KOPT-K1 (cell line): ENCODE measurements around the gene HYKK.
A peak's percentile ranks its signal among the peaks of the same experiment; 100 is the strongest.
"Not testable (repeated sequence)": the region's sequence is repeated elsewhere in the genome, so short reads cannot be mapped to it uniquely, and the experiment has no call there.

Source experiments
- H3K27ac ChIP-seq: fragments of 200-600 bp; sonication (generic); 2 replicates; pipeline ENCODE4 v1.5.1; 2016; ENCODE audit warnings: antibody characterized with exemption, mild to moderate bottlenecking, low read depth, low read length; ENCODE audit not compliant: poor library complexity, severe bottlenecking
- H3K36me3 ChIP-seq: fragments of 200-600 bp; sonication (generic); 2 replicates; pipeline ENCODE4 v1.5.1; 2017; ENCODE audit warnings: antibody characterized with exemption, mild to moderate bottlenecking, low read length, moderate library complexity; ENCODE audit not compliant: insufficient read depth
- H3K9me3 ChIP-seq: fragments of 200-600 bp; sonication (generic); 2 replicates; pipeline ENCODE4 v1.5.1; 2017; ENCODE audit warnings: antibody characterized with exemption, low read length, mild to moderate bottlenecking; ENCODE audit not compliant: insufficient read depth, poor library complexity, severe bottlenecking

HYKK gene, protein sequence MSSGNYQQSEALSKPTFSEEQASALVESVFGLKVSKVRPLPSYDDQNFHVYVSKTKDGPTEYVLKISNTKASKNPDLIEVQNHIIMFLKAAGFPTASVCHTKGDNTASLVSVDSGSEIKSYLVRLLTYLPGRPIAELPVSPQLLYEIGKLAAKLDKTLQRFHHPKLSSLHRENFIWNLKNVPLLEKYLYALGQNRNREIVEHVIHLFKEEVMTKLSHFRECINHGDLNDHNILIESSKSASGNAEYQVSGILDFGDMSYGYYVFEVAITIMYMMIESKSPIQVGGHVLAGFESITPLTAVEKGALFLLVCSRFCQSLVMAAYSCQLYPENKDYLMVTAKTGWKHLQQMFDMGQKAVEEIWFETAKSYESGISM

DNA sequence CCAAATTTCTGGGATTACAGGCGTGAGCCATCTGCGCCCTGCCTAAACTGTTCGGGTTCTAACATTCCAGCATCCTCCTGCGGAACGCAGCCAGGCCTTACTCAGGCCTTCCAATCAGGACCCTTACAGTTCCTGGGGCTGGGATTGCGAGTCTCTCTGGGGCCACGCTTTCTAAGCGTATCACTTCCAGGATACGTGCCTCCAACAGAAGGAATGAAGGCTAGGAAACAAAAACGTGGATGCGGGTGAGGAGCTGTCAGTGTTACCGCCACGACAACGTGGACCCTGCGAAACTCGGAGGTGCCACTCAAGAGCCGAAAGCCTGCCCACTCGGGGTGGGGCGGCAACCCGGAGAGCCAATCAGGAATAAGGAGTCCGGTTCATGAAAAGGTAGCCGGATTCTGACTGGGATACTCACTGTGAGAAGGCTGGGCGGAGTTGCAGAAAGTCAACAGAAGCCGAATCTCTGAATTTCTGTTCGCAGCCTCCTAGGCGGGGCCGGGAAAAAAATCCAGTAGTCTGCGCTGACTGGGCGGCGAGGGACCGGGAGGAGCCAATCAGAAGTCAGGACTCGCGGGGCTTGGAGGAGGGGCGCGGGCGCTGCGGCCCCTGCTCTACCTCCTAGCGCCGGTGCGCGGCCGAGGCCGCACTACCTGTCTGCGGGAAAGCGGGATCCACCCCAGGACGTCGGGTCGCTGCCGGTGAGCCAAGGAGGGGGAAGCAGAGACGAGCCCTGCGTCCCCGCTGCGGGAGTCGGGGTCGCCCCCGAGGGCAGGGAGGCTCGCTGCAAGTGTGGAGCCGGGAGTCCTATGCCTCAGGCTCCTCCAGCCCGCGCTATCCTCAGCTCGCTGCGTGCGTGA lies at the start of gene HYKK:
TSS of gene HYKK (plus strand) at position 607 of the 860 bp plus-strand sequence. CDS start 5,512 bp downstream, outside the sequence.
- H3K27ac ChIP-seq: peak within 1 kb of the TSS; percentile 7
- no peaks in the 10 kb centered on the region for H3K9me3 ChIP-seq
- no peaks in the 10 kb centered on the region for H3K36me3 ChIP-seq

DNA sequence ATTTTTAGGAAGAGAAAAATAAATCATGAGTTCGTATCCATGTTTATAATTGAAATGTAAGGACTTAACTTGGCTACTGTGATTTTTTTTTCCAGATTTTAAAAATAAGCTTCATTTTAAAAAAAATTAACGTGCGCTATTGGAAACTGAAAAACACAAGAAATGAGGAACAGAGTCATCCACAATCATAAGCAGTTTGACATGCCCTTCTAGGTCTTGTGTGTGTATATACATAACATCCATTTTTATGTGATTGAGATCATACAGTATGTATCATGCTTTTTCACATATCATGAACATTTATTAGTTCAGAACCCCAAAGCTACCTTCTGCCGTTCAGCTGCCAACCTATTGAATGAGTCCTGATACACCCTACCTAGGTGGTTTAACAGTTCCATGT lies 46.6 kb upstream of the HYKK start:
- H3K36me3 ChIP-seq: peaks cover 41% of the 10 kb centered on the region
- H3K27ac ChIP-seq: no peak overlapping the region
- no peaks in the 10 kb centered on the region for H3K9me3 ChIP-seq

DNA sequence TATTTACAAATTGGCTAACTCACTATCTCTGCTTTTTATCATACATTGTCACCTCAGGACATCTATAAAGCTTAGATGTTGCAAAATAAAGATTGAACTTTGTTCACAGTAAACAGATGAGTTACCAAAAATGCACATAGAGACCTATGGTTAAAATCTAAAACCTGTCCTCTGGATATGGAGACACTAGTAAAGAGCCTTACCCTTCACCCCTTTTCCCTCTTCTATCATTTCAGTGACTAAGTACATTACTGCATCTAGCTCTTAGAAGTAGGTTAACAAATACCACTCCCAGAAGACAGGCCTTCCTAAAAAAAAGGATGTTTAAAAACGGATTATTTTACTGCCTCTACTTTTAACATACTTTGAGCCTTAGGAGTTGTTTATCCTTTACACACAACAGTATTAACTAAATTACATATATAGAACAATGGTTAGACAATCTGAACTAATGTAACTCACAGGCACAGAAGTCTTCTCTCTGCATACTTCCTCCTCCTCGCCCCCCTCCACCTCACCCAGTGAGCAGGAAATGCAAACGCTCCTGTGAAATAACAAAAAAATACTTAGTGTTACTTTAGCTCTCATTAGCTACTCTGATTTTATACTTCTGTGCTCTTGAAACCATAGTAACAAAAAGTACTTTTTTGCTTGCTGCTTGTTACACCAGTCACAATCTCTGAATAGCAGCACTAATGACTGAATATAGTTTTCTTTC lies 46.0 kb upstream of the HYKK start:
- peaks cover 47% of the 10 kb centered on the region for H3K36me3 ChIP-seq
- H3K27ac ChIP-seq: no peak overlapping the region
- no peaks in the 10 kb centered on the region for H3K9me3 ChIP-seq

DNA sequence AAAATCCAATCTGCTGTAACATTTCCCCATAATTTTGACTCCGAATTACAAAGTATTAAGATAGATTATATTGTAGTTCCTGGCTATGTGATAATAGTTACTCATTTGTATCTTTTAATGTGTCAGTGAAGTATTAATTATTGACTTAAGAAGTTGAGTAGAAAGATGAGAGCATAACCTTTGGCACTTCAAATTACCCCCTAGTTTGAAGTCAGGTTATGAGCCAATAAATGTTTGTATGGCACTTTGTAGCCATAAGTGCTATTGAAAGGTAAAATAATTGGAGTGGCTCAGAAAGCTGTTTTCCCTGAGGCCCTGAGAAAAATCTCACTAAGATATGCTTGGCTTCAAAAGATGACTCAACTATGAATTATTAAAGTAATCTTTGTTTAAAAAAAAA lies 38.3 kb upstream of the HYKK start:
- peaks cover 99% of the 10 kb centered on the region for H3K36me3 ChIP-seq
- no peaks in the 10 kb centered on the region for H3K9me3 ChIP-seq
- no peak overlapping the region for H3K27ac ChIP-seq

DNA sequence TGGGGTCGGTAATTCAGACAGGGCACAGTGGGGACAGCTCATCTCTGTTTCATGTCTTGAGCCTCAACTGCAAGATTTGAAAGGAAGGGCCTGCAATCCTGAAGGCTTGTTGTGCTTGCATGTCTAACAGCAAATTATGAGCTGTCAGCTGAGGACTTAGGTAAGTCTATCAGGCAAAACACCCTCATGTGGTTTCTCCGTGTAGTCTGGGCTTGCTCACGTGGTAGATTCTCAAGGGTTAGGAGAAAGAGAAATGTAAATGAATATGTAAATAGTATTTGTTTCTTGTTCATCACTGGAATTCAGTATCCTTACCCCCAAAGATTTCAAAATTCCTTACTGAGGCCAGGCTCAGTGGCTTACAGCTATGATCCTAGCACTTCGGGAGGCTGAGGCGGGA lies 30.1 kb upstream of the HYKK start:
- Histone ChIP-seq H3K9me3 (no peaks in the 10 kb centered on the region), H3K27ac (no peak overlapping the region), H3K36me3 (peaks cover 93% of the 10 kb centered on the region)

DNA sequence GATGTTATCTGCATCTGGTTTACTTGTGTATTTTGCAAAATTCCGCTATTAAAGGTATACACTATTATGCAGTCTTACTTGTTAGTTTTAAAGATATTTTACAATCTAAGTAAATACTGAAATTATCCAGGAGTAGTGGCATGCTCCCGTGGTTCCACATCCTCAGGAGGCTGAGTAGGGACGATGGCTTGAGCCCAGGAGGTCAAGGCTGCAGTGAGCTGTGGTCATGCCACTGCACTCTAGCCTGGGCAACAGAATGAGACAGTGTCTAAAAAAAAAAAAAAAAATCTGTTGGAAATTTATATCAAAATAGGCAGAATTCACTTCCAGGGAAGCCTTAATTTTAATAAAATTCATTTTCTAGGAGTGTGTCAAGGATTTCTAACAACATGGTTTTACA lies 27.7 kb upstream of the HYKK start:
- no peaks in the 10 kb centered on the region for H3K9me3 ChIP-seq
- no peak overlapping the region for H3K27ac ChIP-seq
- H3K36me3 ChIP-seq: peaks cover 96% of the 10 kb centered on the region

DNA sequence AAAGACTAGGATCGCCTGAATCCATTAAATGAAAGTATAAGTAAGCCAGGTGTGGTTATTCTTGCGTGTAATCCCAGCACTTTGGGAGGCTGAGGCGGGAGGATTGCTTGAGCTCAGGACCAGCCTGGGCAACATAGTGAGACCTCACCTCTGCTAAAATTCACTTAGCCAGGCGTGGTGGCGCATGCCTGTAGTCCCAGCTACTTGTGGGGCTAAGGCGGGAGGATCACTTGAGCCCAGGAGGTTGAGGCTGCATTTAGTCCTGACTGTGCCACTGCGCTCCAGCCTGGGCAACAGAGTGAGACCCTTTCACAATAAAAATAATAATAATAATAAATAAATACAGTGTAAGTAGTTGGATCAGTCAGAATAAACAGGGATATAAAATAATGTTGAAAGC lies 25.5 kb upstream of the HYKK start:
- H3K36me3 ChIP-seq: peaks cover 98% of the 10 kb centered on the region
- no peak overlapping the region for H3K27ac ChIP-seq
- H3K9me3 ChIP-seq: no peaks in the 10 kb centered on the region

DNA sequence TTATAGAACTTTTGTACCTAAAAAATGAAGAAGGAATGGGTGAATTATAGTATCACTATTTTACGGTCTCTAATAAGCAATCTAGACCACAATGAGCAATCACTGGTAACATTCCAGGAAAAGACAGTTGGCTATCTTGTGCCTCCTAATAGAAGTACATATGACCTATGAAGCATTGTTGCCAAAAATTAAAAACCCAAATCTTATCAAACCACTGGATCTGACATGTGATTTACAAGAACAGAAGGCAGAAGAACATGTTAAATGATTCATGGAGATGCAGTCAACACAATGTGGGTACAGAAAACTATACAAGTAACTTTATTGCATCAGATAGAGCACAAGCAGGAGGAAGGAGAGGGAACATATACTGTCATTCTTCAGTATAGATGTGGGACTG lies 14.5 kb upstream of the HYKK start:
- Histone ChIP-seq H3K36me3 (peaks cover 99% of the 10 kb centered on the region), H3K9me3 (no peaks in the 10 kb centered on the region), H3K27ac (no peak overlapping the region)

DNA sequence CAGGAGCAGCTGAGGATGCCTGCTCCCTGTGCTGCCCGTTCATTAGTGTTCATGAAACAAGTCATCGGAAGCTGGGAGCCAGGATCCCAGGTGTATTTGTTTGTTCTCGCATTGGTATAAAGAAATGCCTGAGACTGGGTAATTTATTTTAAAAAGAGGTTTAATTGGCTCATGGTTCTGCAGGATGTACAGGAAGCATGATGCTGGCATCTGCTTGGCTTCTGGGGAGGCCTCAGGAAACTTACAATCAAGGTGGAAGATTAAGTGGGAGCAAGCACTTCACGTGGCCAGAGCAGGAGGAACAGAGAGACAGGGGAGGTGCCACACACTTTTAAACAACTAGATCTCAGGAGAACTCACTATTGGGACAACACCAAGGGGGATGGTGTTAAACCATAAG lies 5.5 kb upstream of the HYKK start:
- Histone ChIP-seq H3K27ac (no peak overlapping the region), H3K36me3 (peaks cover 51% of the 10 kb centered on the region), H3K9me3 (no peaks in the 10 kb centered on the region)

DNA sequence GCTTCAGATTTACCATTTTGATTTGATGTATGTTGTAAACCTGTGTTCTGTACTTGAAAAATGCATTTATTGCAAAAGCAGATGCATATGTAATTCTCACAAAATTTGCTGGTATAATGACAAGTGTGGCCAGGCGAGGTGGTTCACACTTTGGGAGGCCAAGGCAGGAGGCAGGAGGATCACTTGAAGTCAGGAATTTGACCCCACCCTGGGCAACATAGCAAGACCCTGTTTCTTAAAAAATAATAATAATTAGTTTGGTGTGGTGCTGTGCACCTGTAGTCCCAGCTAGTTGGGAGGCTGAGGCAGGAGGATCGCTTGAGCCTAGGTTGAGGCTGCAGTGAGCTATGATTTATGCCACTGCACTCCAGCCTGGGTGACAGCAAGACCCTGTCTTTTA lies 4.7 kb upstream of the HYKK start:
- Histone ChIP-seq H3K36me3 (peaks cover 43% of the 10 kb centered on the region), H3K9me3 (no peaks in the 10 kb centered on the region), H3K27ac (no peak overlapping the region)

DNA sequence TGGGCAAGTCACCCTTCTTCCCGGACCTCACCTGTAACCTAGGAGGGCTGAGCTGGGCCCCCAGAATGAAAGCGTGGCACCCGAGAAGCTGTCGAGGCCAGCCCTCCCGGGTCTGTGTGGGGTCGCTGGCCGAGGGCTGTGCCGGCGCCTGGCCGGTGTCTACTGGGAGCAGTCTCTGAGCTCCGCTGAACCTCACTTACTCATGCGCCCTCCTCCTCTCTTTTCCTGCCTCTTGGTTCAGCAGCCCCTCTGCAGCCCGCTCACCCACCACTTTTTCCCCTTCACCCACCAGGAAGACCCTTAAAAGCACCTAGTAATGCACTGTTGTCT lies 419 bp downstream of the HYKK start:
- H3K36me3 ChIP-seq: no peaks in the 10 kb centered on the region
- H3K27ac ChIP-seq: peak overlapping the region; percentile 7
- H3K9me3 ChIP-seq: no peaks in the 10 kb centered on the region

DNA sequence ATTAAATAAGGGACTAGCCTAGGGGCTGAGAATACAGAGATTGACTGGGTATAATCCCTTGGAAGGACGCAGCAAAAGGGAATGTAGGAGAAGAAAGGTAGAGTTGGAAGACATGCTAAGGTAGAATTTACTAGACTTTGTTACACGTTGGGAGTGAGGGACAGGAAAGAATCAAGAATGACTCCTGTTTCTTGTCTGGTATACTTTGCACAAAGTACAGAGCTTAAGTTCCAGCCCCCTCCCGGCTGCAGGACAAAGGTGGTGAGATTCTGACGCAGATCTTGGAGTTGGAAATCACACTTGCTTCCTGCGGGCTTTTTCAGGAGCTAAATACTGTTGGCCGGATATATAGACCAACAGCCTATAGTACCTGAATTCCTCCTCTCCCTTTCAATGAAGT lies 895 bp downstream of the HYKK start:
- Histone ChIP-seq H3K36me3 (no peaks in the 10 kb centered on the region), H3K9me3 (no peaks in the 10 kb centered on the region), H3K27ac (no peak overlapping the region)

DNA sequence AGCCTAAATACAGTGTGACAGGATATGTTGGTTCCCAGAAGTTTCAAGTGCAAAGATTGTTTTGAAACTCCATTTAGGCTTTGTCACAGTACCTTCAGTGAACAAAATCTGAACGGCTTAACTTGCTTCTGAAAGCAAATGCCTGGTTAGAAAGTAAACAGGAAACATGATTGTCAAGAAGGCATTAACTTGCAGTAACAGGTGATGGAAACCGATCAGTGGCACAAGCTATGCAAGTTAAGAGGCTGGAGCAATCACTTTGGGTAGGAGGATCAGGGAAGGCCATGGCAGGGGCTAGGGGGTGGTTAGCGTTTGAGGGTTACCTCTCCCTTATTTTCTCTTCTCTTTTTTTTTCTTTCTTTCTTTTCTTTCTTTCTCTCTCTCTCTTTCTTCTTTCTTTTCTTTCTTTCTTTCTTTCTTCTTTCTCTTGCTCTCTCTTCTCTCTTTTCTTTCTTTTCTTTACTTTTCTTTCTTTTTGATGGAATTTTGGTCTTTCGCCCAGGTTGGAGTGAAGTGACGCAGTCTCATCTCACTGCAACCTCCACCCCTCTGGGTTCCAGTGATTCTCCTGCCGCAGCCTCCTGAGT lies 2.4 kb downstream of the HYKK start:
- H3K27ac ChIP-seq: no peak overlapping the region

DNA sequence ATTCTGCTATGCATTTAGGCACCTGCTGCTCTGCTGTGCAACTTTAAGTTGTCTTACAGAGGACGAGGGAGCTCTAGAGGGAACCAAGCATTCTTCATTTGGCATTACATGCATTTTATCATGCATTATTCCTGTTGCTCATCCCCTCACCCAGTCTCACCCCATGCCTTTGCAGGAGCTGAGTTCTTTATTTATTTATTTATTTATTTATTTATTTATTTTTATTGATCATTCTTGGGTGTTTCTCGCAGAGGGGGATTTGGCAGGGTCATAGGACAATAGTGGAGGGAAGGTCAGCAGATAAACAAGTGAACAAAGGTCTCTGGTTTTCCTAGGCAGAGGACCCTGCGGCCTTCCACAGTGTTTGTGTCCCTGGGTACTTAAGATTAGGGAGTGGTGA lies 12.7 kb downstream of the HYKK start:
- not testable (repeated sequence) for H3K27ac ChIP-seq, H3K36me3 ChIP-seq
- peaks cover 10% of the 10 kb centered on the region for H3K9me3 ChIP-seq

More for the DNA sequence above, 2.4 kb downstream of the HYKK start:
- no peaks in the 10 kb centered on the region for H3K36me3 ChIP-seq
- no peaks in the 10 kb centered on the region for H3K9me3 ChIP-seq

DNA sequence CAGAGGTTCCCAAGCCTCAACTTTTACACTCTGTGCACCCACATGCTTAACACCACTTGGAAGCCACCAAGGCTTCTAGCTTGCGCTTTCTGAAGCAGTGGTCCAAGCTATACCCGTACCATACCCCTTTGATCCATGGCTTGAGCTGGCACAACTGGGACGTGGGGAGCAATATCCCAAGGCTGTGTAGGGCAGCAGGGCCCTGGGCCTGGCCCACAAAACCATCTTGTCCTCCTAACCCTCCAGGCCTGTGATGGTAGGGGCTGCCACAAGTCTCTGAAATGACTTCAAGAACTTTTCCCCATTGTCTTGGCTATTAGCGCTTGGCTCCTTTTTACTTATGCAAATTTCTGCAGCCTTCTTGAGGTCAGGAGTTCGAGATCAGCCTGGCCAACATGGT lies 16.9 kb downstream of the HYKK start:
- Histone ChIP-seq H3K27ac (no peak overlapping the region), H3K36me3 (no peaks in the 10 kb centered on the region), H3K9me3 (peaks cover 10% of the 10 kb centered on the region)
